ENCODE data around the gene OR1K1.

OR1K1 gene

GRCh38 chr9:122781671-122782070 lies 18.3 kb upstream of the OR1K1 start:
- no peaks in the 10 kb centered on the region for H3K27me3 ChIP-seq (replicated peaks in 2 of 5; ENCODE audit: control insufficient read depth in 4 of 5, insufficient read depth in 5 of 5, low read length in 4 of 5)
- no peak overlapping the region for H3K4me3 ChIP-seq (ENCODE audit: control insufficient read depth in 1 of 7, extremely low read depth in 1 of 7, insufficient read depth in 4 of 7, low read depth in 2 of 7, low read length in 6 of 7)
- CTCF ChIA-PET: no interaction called here
- no peaks in the 10 kb centered on the region for H3K9me3 ChIP-seq (ENCODE audit: control extremely low read depth in 1 of 5, control insufficient read depth in 4 of 5, insufficient read depth in 2 of 5, low read depth in 1 of 5, low read length in 4 of 5)
- H3K36me3 ChIP-seq (ENCODE audit: control insufficient read depth in 4 of 4, insufficient read depth in 4 of 4, low read length in 3 of 4): no peaks in the 10 kb centered on the region
- DNase-seq: no peak
- H3K4me1 ChIP-seq (ENCODE audit: control extremely low read depth in 1 of 4, control insufficient read depth in 4 of 4, insufficient read depth in 4 of 4, low read length in 3 of 4): no peaks in the 10 kb centered on the region
- H3K27ac ChIP-seq (ENCODE audit: insufficient read depth in 1 of 2, low read depth in 1 of 2, low read length in 2 of 2, poor library complexity in 1 of 2, severe bottlenecking in 2 of 2): no peak overlapping the region
- 100% methylated on average over 2 of the region's 3 CpGs for WGBS (ENCODE audit: insufficient coverage)
- POLR2A ChIA-PET: no interaction called here

GRCh38 chr9:122785269-122785668 lies 14.7 kb upstream of the OR1K1 start:
- Histone ChIP-seq H3K27me3 (replicated peaks in 2 of 5; ENCODE audit: control insufficient read depth in 4 of 5, insufficient read depth in 5 of 5, low read length in 4 of 5) (no peaks in the 10 kb centered on the region), H3K4me1 (ENCODE audit: control extremely low read depth in 1 of 4, control insufficient read depth in 4 of 4, insufficient read depth in 4 of 4, low read length in 3 of 4) (no peaks in the 10 kb centered on the region), H3K9me3 (ENCODE audit: control extremely low read depth in 1 of 5, control insufficient read depth in 4 of 5, insufficient read depth in 2 of 5, low read depth in 1 of 5, low read length in 4 of 5) (no peaks in the 10 kb centered on the region), H3K36me3 (ENCODE audit: control insufficient read depth in 4 of 4, insufficient read depth in 4 of 4, low read length in 3 of 4) (no peaks in the 10 kb centered on the region), H3K4me3 (ENCODE audit: control insufficient read depth in 1 of 7, extremely low read depth in 1 of 7, insufficient read depth in 4 of 7, low read depth in 2 of 7, low read length in 6 of 7) (no peak overlapping the region), H3K27ac (ENCODE audit: insufficient read depth in 1 of 2, low read depth in 1 of 2, low read length in 2 of 2, poor library complexity in 1 of 2, severe bottlenecking in 2 of 2) (no peak overlapping the region)
- DNase-seq: no peak
- CTCF ChIA-PET: no interaction called here
- POLR2A ChIA-PET: no interaction called here

DNA sequence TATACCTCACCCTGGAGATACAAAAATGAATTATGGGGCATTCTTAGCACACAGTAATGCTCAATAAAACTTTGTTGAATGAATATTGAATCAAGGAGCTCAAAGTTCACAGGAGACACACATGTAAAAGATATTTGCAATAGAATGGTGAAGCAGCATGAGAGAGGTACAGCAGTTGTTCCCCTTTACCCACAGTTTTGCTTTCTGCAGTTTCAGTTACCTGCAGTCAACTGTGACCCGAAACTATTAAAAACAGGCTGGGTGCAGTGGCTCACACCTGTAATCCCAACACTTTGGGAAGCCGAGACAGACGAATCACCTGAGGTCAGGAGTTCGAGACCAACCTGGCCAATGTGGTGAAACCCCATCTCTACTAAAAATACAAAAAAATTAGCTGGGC lies 13.6 kb upstream of the OR1K1 start:
- no peaks in the 10 kb centered on the region for H3K4me1 ChIP-seq (ENCODE audit: control extremely low read depth in 1 of 4, control insufficient read depth in 4 of 4, insufficient read depth in 4 of 4, low read length in 3 of 4)
- POLR2A ChIA-PET: no interaction called here
- H3K9me3 ChIP-seq (ENCODE audit: control extremely low read depth in 1 of 5, control insufficient read depth in 4 of 5, insufficient read depth in 2 of 5, low read depth in 1 of 5, low read length in 4 of 5): no peaks in the 10 kb centered on the region
- CTCF ChIA-PET: interaction anchor here (0.7 kb wide), 1 partner anchor 322 kb away, joined by 3 read pairs; no protein-coding TSS in a partner anchor
- no peak overlapping the region for H3K4me3 ChIP-seq (ENCODE audit: control insufficient read depth in 1 of 7, extremely low read depth in 1 of 7, insufficient read depth in 4 of 7, low read depth in 2 of 7, low read length in 6 of 7)
- no peaks in the 10 kb centered on the region for H3K36me3 ChIP-seq (ENCODE audit: control insufficient read depth in 4 of 4, insufficient read depth in 4 of 4, low read length in 3 of 4)
- H3K27me3 ChIP-seq (replicated peaks in 2 of 5; ENCODE audit: control insufficient read depth in 4 of 5, insufficient read depth in 5 of 5, low read length in 4 of 5): no peaks in the 10 kb centered on the region
- no CpG with 5 or more reads among the region's 4 CpGs for WGBS (ENCODE audit: insufficient coverage)
- DNase-seq: no peak
- no peak overlapping the region for H3K27ac ChIP-seq (ENCODE audit: insufficient read depth in 1 of 2, low read depth in 1 of 2, low read length in 2 of 2, poor library complexity in 1 of 2, severe bottlenecking in 2 of 2)

- ChIA-PET POLR2A (no interaction called here), CTCF (no interaction called here)
- Histone ChIP-seq H3K27me3 (replicated peaks in 2 of 5; ENCODE audit: control insufficient read depth in 4 of 5, insufficient read depth in 5 of 5, low read length in 4 of 5) (no peaks in the 10 kb centered on the region), H3K9me3 (ENCODE audit: control extremely low read depth in 1 of 5, control insufficient read depth in 4 of 5, insufficient read depth in 2 of 5, low read depth in 1 of 5, low read length in 4 of 5) (no peaks in the 10 kb centered on the region), H3K27ac (ENCODE audit: insufficient read depth in 1 of 2, low read depth in 1 of 2, low read length in 2 of 2, poor library complexity in 1 of 2, severe bottlenecking in 2 of 2) (no peak within 1 kb of the TSS), H3K36me3 (ENCODE audit: control insufficient read depth in 4 of 4, insufficient read depth in 4 of 4, low read length in 3 of 4) (no peaks in the 10 kb centered on the region), H3K4me3 (ENCODE audit: control insufficient read depth in 1 of 7, extremely low read depth in 1 of 7, insufficient read depth in 4 of 7, low read depth in 2 of 7, low read length in 6 of 7) (no peak within 1 kb of the TSS), H3K4me1 (ENCODE audit: control extremely low read depth in 1 of 4, control insufficient read depth in 4 of 4, insufficient read depth in 4 of 4, low read length in 3 of 4) (no peaks in the 10 kb centered on the region)
- no peak for DNase-seq
- 98% methylated on average over 12 of the region's 12 CpGs for WGBS (ENCODE audit: insufficient coverage)
These were observed 11.1 kb upstream of the OR1K1 start, which contains the start of gene OR5C1 for GRCh38 chr9:122788831-122789230. OR5C1 (plus strand) TSS chr9:122788933; CDS start chr9:122788933, 0 bp downstream.

- ChIA-PET CTCF (interaction anchor here (1.2 kb wide), 1 partner anchor 18 kb away, joined by 3 read pairs; no protein-coding TSS in a partner anchor), POLR2A (no interaction called here)
- Histone ChIP-seq H3K4me1 (ENCODE audit: control extremely low read depth in 1 of 4, control insufficient read depth in 4 of 4, insufficient read depth in 4 of 4, low read length in 3 of 4) (peaks cover 0 to 4% (median 0%) of the 10 kb centered on the region in 4 experiments), H3K36me3 (ENCODE audit: control insufficient read depth in 4 of 4, insufficient read depth in 4 of 4, low read length in 3 of 4) (no peaks in the 10 kb centered on the region), H3K27me3 (replicated peaks in 2 of 5; ENCODE audit: control insufficient read depth in 4 of 5, insufficient read depth in 5 of 5, low read length in 4 of 5) (no peaks in the 10 kb centered on the region), H3K27ac (ENCODE audit: insufficient read depth in 1 of 2, low read depth in 1 of 2, low read length in 2 of 2, poor library complexity in 1 of 2, severe bottlenecking in 2 of 2) (no peak overlapping the region), H3K4me3 (ENCODE audit: control insufficient read depth in 1 of 7, extremely low read depth in 1 of 7, insufficient read depth in 4 of 7, low read depth in 2 of 7, low read length in 6 of 7) (no peak overlapping the region), H3K9me3 (ENCODE audit: control extremely low read depth in 1 of 5, control insufficient read depth in 4 of 5, insufficient read depth in 2 of 5, low read depth in 1 of 5, low read length in 4 of 5) (no peaks in the 10 kb centered on the region)
- WGBS (ENCODE audit: insufficient coverage): 97% methylated on average over 28 of the region's 28 CpGs
- DNase-seq: no peak
These were observed 10.5 kb upstream of the OR1K1 start for GRCh38 chr9:122789256-122790046.

- POLR2A ChIA-PET: no interaction called here
- Histone ChIP-seq H3K9me3 (ENCODE audit: control extremely low read depth in 1 of 5, control insufficient read depth in 4 of 5, insufficient read depth in 2 of 5, low read depth in 1 of 5, low read length in 4 of 5) (no peaks in the 10 kb centered on the region), H3K4me3 (ENCODE audit: control insufficient read depth in 1 of 7, extremely low read depth in 1 of 7, insufficient read depth in 4 of 7, low read depth in 2 of 7, low read length in 6 of 7) (no peak overlapping the region), H3K4me1 (ENCODE audit: control extremely low read depth in 1 of 4, control insufficient read depth in 4 of 4, insufficient read depth in 4 of 4, low read length in 3 of 4) (peaks cover 0 to 4% (median 0%) of the 10 kb centered on the region in 4 experiments), H3K27me3 (replicated peaks in 2 of 5; ENCODE audit: control insufficient read depth in 4 of 5, insufficient read depth in 5 of 5, low read length in 4 of 5) (no peaks in the 10 kb centered on the region), H3K27ac (ENCODE audit: insufficient read depth in 1 of 2, low read depth in 1 of 2, low read length in 2 of 2, poor library complexity in 1 of 2, severe bottlenecking in 2 of 2) (no peak overlapping the region), H3K36me3 (ENCODE audit: control insufficient read depth in 4 of 4, insufficient read depth in 4 of 4, low read length in 3 of 4) (no peaks in the 10 kb centered on the region)
- 100% methylated on average over 1 of the region's 5 CpGs for WGBS (ENCODE audit: insufficient coverage)
- CTCF ChIA-PET: no interaction called here
- DNase-seq: no peak
These were observed 7.9 kb upstream of the OR1K1 start for GRCh38 chr9:122791872-122792669.

All from common myeloid progenitor, CD34-positive (primary cell).